Type B pancreatic cell (in vitro differentiated cells): Measurements from ENCODE around the gene EFNA3. TPM values are rescaled to one million over a fixed set of nuclear protein-coding genes. Genes with fewer than 3 reads are reported as not detected.

ENCODE experiments used
- DNase-seq: peaks from one replicate; pipeline ENCODE4 v3.0.0; 2021; ENCODE audit warnings: mixed read lengths; ENCODE audit not compliant: unreplicated experiment; ENCODE audit errors: extremely low spot score
- H3K27ac Mint-ChIP-seq: 2 replicates; pipeline ENCODE4 v1.8.0; 2021; ENCODE audit warnings: mild to moderate bottlenecking, mixed read lengths
- H3K27me3 Mint-ChIP-seq: 2 replicates; pipeline ENCODE4 v1.8.0; 2021; ENCODE audit warnings: mixed read lengths
- H3K36me3 Mint-ChIP-seq: 2 replicates; pipeline ENCODE4 v1.8.0; 2021; ENCODE audit warnings: mixed read lengths
- H3K4me1 Mint-ChIP-seq: one replicate; pipeline ENCODE4 v1.8.0; 2021; ENCODE audit warnings: mixed read lengths; ENCODE audit not compliant: unreplicated experiment
- H3K4me3 Mint-ChIP-seq: 2 replicates; pipeline ENCODE4 v1.8.0; 2021; ENCODE audit warnings: mild to moderate bottlenecking, mixed read lengths
- H3K9me3 Mint-ChIP-seq: 2 replicates; pipeline ENCODE4 v1.8.0; 2021; ENCODE audit warnings: mixed read lengths
- CTCF ChIP-seq: fragments of 200-600 bp; sonication (generic); conservative IDR thresholded peaks from 2 replicates; pipeline ENCODE4 v1.5.0; 2021; ENCODE audit warnings: antibody characterized with exemption, mild to moderate bottlenecking
- long read RNA-seq: library from polyadenylated mRNA; unstranded; transcript quantifications from one replicate; pipeline ENCODE4 v2.0.0, GENCODE V29; 2020
- total RNA-seq: library from RNA; stranded (reverse); gene quantifications from 2 replicates; pipeline ENCODE4 v1.2.1, GENCODE V29; 2021; ENCODE audit warnings: low replicate concordance

The EFNA3 gene
- 3.4 and 4.7 TPM in 2 replicates for total RNA-seq
- long read RNA-seq = 0 reads

GRCh38 chr1:155078469-155079209 is at the start of gene EFNA3:
TSS of gene EFNA3 (plus strand) at chr1:155078837. CDS start at chr1:155078942, 105 bp downstream.
- Mint-ChIP-seq H3K36me3 (no peaks in the 10 kb centered on the region), H3K9me3 (no peaks in the 10 kb centered on the region), H3K4me1 (peaks cover 22% of the 10 kb centered on the region), H3K27me3 (peaks cover 57% of the 10 kb centered on the region), H3K4me3 (peak within 1 kb of the TSS; percentile 90), H3K27ac (peak within 1 kb of the TSS; percentile 74)
- TF ChIP-seq CTCF = no peak
- peak; percentile 81 for DNase-seq

GRCh38 chr1:155029513-155030242 is 49.0 kb upstream of the EFNA3 start:
- H3K27me3 Mint-ChIP-seq = peaks cover 4% of the 10 kb centered on the region
- no peak overlapping the region for H3K4me3 Mint-ChIP-seq
- H3K27ac Mint-ChIP-seq = no peak overlapping the region
- H3K4me1 Mint-ChIP-seq = no peaks in the 10 kb centered on the region
- no peaks in the 10 kb centered on the region for H3K9me3 Mint-ChIP-seq
- no peak for DNase-seq
- TF ChIP-seq CTCF = no peak
- no peaks in the 10 kb centered on the region for H3K36me3 Mint-ChIP-seq

GRCh38 chr1:155030243-155030795 is 48.3 kb upstream of the EFNA3 start:
- Mint-ChIP-seq H3K27me3 (peaks cover 4% of the 10 kb centered on the region), H3K9me3 (no peaks in the 10 kb centered on the region), H3K4me1 (no peaks in the 10 kb centered on the region), H3K36me3 (no peaks in the 10 kb centered on the region), H3K4me3 (no peak overlapping the region), H3K27ac (no peak overlapping the region)
- TF ChIP-seq CTCF = no peak
- no peak for DNase-seq

GRCh38 chr1:155030899-155031298 is 47.7 kb upstream of the EFNA3 start:
- H3K36me3 Mint-ChIP-seq = no peaks in the 10 kb centered on the region
- no peak for TF ChIP-seq CTCF
- no peak overlapping the region for H3K27ac Mint-ChIP-seq
- H3K4me1 Mint-ChIP-seq = no peaks in the 10 kb centered on the region
- no peaks in the 10 kb centered on the region for H3K9me3 Mint-ChIP-seq
- peaks cover 4% of the 10 kb centered on the region for H3K27me3 Mint-ChIP-seq
- no peak for DNase-seq
- H3K4me3 Mint-ChIP-seq = no peak overlapping the region

- H3K27ac Mint-ChIP-seq = peak overlapping the region; percentile 36
- no peak overlapping the region for H3K4me3 Mint-ChIP-seq
These were observed 45.8 kb upstream of the EFNA3 start for GRCh38 chr1:155032886-155033285.

More at GRCh38 chr1:155032886-155033285, 45.8 kb upstream of the EFNA3 start:
- TF ChIP-seq CTCF = no peak
- Mint-ChIP-seq H3K36me3 (no peaks in the 10 kb centered on the region), H3K27me3 (peaks cover 4% of the 10 kb centered on the region), H3K9me3 (no peaks in the 10 kb centered on the region), H3K4me1 (no peaks in the 10 kb centered on the region)
- DNase-seq = no peak
